ENCODE data around the gene GMDS.

The GMDS gene

DNA sequence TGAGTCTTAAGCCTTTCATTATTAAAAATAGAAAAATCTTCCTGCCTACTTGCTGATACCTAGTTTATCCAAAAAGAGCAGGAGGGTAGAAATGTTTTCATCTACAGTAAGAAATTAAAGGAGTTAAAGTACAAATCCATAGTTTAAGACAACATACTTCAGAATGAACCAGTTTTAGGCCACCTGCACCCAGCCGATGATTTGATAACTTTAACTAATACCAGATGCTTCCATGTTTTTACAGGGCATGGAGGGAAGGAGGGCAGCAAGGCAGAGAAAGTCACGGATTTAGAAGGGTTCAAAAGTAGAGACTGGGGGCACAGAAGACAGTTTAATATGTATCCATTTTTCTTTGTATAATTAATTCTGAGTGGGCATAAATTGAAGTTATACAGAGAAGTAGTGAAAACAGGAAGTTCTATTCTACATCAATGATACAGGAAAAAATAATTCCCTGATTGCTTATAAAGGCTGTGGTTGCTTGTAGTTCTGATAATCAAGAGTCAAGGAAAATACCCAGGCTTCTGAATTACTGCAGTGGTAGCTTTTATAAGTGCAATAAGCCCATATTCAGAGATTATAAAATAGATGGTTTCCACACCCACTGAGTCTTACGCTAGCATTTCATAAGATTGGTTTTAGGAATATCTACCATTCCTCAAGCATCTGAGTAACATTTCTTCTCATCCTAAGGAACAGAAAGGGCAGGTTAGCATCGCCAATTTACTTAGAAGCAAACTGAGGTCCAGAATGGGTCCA is 72.0 kb downstream of the GMDS start:
- no peak overlapping the region for H3K4me3 ChIP-seq (ENCODE audit: low read depth, low read length)
- TF ChIP-seq, protein P1, sequence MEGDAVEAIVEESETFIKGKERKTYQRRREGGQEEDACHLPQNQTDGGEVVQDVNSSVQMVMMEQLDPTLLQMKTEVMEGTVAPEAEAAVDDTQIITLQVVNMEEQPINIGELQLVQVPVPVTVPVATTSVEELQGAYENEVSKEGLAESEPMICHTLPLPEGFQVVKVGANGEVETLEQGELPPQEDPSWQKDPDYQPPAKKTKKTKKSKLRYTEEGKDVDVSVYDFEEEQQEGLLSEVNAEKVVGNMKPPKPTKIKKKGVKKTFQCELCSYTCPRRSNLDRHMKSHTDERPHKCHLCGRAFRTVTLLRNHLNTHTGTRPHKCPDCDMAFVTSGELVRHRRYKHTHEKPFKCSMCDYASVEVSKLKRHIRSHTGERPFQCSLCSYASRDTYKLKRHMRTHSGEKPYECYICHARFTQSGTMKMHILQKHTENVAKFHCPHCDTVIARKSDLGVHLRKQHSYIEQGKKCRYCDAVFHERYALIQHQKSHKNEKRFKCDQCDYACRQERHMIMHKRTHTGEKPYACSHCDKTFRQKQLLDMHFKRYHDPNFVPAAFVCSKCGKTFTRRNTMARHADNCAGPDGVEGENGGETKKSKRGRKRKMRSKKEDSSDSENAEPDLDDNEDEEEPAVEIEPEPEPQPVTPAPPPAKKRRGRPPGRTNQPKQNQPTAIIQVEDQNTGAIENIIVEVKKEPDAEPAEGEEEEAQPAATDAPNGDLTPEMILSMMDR (IDR thresholded peaks at IDR 0.05; ENCODE audit: low read depth, low read length): no peak
- no peak for DNase-seq (ENCODE audit: low read depth, low spot score)
- in situ Hi-C loops (cut with HindIII; ENCODE audit: low sequenced_read_pairs): no loop called here

DNA sequence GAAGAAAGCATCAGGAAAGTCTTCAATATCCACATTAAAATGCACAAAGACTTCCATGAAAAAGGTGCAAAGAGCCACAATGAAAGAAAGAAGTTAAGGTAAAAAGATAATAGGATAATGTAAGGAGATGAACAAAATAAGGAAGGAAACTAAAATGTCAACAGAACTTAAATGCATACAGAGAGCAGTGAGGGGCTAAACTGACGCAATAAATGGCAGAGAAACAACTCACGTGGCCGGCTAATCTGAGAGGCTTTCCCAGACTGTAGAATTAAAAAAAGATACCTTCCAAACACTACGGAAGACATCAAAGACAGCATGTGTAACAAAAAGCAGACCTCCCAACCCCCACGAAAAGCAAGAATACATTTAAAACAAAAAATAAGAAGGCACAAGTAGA is 73.7 kb downstream of the GMDS start:
- no peak for DNase-seq (ENCODE audit: low read depth, low spot score)
- in situ Hi-C loops (cut with HindIII; ENCODE audit: low sequenced_read_pairs): no loop called here
- TF ChIP-seq, protein P1 (IDR thresholded peaks at IDR 0.05; ENCODE audit: low read depth, low read length): no peak
- H3K4me3 ChIP-seq (ENCODE audit: low read depth, low read length): no peak overlapping the region

DNA sequence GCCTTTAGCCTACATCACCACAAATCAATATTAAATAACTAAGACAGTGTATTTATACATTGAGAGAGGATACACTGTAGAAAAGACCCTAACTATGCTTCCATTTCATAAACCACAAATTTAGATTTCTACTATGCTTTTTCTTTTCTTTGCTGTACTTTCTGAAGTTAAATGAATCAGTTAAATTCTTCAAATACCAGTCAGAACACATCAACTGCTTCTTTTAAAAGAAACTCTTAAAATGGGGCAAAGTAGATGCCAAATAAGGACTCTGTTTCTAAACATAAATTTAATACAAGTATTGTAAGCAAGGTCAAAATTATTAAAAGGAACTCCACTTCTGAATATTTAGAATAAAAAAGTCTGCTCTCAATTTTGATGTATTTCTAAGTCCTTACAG is 76.9 kb downstream of the GMDS start:
- peak; percentile 50 for DNase-seq (ENCODE audit: low read depth, low spot score)
- no peak overlapping the region for H3K4me3 ChIP-seq (ENCODE audit: low read depth, low read length)
- TF ChIP-seq, protein P1 (IDR thresholded peaks at IDR 0.05; ENCODE audit: low read depth, low read length): no peak
- in situ Hi-C loops (cut with HindIII; ENCODE audit: low sequenced_read_pairs): no loop called here

DNA sequence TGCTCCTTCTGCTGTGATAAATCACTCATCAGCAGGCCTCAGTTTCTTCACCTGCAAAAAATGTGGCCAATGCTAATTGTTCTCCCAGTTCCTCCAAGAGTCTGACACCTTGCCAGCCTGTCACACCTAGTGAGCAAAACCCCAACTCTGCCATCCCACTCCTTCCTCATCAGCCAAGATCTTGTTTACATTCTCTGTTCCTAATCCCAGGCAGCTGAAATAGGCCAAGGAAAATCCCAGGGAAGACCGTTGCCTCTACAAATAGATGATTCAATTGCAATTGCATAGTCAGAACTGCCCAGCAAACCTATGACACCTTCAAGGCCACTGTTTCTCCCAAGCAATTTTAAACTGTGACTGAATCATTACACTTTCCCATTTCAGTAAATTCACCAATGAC is 78.7 kb downstream of the GMDS start:
- DNase-seq (ENCODE audit: low read depth, low spot score): no peak
- TF ChIP-seq, protein P1 (IDR thresholded peaks at IDR 0.05; ENCODE audit: low read depth, low read length): no peak
- no peak overlapping the region for H3K4me3 ChIP-seq (ENCODE audit: low read depth, low read length)
- in situ Hi-C loops (cut with HindIII; ENCODE audit: low sequenced_read_pairs): no loop called here

DNA sequence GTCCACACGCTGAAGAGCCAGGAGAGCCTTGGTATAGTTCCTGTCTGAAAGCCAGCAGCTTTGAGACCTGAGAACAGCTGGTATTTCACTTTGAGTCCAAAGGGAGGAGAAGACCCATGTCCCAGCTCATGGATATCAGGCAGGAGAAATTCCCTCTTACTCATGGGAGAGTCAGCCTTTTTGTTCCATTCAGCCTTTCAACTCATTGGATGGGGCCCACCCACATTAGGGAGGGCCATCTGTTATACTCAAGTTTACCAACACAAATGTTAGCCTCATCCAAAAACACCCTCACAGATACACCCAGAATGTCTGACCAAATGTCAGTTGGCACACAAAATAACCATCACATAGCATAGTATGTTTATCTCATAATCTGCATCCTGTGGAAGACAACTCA is 80.1 kb downstream of the GMDS start:
- no peak overlapping the region for H3K4me3 ChIP-seq (ENCODE audit: low read depth, low read length)
- TF ChIP-seq, protein P1 (IDR thresholded peaks at IDR 0.05; ENCODE audit: low read depth, low read length): no peak
- in situ Hi-C loops (cut with HindIII; ENCODE audit: low sequenced_read_pairs): no loop called here
- no peak for DNase-seq (ENCODE audit: low read depth, low spot score)

DNA sequence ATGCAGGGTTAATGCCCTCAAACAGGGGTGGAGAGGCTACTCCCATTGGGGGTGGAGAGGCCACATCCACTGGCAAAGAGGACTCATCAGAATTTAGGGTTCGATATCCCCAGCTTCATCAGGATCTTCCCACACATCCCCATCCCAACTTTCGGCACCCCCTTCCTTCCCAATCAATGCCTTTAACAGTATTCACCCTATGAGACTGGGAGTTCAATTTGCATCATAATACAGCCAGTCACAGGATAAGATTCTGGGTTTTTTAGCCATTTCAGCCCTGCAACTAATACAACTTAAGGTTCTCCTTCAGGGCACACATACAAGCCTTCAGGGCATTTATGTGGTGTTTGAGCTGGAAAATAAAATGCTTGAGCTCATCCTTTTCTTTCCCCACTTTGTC is 80.9 kb downstream of the GMDS start:
- no peak overlapping the region for H3K4me3 ChIP-seq (ENCODE audit: low read depth, low read length)
- in situ Hi-C loops (cut with HindIII; ENCODE audit: low sequenced_read_pairs): no loop called here
- no peak for DNase-seq (ENCODE audit: low read depth, low spot score)
- TF ChIP-seq, protein P1 (IDR thresholded peaks at IDR 0.05; ENCODE audit: low read depth, low read length): no peak
